Stimulated activated CD8-positive, alpha-beta memory T cell treated with anti-CD3 and anti-CD28 coated beads, Interleukin-7, amount 100 ng/mL, for 1 hour (primary cell): ENCODE measurements around the gene SLC34A2.
"Not testable (repeated sequence)": the region's sequence is repeated elsewhere in the genome, so short reads cannot be mapped to it uniquely, and the experiment has no call there.

Experiments
- DNase-seq, 2 donors: peaks; one replicate each; pipeline ENCODE4 v3.0.0-alpha.2; 2020; ENCODE audit warnings: low read depth in 2 of 2

Gene SLC34A2, protein sequence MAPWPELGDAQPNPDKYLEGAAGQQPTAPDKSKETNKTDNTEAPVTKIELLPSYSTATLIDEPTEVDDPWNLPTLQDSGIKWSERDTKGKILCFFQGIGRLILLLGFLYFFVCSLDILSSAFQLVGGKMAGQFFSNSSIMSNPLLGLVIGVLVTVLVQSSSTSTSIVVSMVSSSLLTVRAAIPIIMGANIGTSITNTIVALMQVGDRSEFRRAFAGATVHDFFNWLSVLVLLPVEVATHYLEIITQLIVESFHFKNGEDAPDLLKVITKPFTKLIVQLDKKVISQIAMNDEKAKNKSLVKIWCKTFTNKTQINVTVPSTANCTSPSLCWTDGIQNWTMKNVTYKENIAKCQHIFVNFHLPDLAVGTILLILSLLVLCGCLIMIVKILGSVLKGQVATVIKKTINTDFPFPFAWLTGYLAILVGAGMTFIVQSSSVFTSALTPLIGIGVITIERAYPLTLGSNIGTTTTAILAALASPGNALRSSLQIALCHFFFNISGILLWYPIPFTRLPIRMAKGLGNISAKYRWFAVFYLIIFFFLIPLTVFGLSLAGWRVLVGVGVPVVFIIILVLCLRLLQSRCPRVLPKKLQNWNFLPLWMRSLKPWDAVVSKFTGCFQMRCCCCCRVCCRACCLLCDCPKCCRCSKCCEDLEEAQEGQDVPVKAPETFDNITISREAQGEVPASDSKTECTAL

DNA sequence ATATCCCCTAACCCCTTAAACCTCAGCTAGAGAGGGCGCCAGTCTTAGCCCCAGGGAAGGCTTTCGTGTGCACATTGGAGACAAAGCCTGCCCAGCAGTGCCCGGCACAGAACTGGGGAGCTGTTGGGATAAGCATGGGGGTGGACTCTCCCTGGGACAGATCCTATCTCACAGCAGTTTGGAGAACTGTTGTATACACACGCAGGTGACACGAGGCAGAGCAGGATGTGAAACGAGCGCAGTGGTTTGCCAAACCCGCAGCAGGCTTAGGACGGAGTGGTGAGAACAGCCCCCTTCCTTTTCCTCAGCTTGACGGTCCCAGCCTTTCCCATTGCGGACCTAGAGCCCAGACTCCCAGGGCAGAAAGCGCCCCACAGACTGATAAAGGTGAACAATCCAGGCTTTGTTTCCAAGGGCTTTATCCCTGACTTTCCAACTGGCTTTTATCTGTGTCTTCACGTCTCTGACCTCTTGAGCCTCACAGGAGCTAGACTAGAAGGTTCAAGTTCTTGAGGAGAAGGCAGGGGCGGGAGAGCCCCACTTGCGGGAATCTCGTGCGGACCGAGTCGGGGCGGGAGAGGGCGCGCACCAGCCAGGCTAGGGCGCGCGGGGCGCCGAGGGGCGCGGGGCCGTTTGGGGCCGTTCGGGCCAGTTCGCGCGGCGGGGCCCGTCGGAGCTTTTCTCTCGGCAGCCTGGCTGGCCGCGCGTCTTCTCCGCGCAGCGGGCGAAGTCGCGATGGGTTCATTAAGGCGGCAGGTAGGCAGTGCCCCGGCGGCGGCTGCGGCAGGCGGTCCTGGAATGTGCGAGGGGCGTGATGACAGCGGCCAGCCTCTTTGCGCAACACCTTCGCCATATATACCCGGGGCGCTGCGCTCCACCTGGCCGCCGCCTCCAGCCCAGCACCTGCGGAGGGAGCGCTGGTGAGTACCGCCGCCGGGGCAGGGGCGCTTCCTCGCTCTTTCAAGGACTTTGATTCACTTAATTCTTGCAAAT is at the start of gene SLC34A2:
Gene SLC34A2 (plus strand): TSS at position 881 of the 993 bp plus-strand sequence. CDS start 6,650 bp downstream, outside the sequence.
- DNase-seq = no peak

DNA sequence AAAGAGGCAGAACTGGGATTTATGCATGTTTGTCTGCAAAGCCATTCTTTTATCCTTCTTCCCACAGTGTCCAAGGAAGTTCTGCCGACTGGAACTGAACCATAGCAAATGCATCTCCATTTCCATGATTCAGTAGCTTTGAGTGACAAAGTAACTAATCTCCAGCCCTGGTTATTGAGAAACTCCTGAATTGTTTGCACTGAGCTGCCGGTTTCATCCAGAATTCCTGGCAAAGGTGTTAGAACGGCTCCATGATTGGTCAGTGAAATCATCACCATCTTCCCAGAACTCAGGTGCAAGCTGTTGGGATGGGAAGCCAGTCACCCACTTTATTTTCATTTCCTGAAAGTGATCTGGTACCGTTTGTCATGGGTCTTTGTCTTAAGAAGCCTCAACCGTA is 47.0 kb upstream of the SLC34A2 start:
- DNase-seq = no peak

DNA sequence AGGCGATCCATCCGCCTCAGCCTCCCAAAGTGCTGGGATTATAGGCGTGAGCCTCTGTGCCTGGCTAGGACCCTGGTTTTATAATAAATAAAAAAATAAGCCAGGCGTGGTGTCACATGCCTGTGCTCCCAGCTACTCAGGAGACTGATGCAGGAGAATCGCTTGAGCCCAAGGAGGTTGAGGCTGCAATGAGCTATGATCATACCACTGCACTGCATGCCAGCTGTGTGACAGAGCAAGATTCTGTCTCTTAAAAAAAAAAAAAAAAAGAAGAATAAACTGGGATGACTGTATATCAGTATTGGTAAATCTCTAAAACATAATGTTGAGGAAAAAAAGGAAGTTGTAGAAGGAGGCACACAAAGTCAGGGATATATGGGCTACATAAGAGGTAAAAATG is 45.7 kb upstream of the SLC34A2 start:
- DNase-seq = no peak

DNA sequence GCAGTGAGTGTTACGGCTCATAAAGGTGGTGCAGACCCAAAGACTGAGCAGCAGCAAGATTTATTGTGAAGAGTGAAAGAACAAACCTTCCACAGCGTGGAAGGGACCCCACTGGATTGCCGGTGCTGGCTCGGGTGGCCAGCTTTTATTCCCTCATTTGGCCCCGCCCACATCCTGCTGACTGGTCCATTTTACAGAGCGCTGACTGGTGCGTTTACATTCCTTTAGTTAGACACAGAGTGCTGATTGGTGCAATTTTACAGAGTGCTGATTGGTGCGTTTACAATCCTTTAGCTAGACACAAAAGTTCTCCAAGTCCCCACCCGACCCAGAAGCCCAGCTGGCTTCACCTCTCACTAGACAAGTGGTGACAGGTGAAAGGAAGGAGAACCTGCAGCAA is 42.0 kb upstream of the SLC34A2 start:
- not testable (repeated sequence) for DNase-seq

DNA sequence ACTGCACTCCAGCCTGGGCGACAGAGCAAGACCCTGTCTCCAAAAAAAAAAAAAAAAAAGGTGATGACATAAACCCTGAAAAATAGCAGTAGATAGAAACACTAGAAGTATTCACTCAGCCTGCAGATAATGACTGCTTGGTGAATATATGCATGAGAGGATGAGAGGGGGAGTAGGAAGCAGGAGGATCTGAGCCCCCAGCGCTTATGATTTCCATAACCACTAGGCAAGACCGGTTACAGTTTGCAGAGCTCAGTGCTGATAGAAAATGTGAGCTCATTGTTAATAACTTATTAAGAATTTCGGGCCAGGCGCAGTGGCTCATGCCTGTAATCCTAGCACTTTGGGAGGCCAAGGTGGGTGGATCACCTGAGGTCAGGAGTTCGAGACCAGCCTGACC is 40.8 kb upstream of the SLC34A2 start:
- DNase-seq = no peak

DNA sequence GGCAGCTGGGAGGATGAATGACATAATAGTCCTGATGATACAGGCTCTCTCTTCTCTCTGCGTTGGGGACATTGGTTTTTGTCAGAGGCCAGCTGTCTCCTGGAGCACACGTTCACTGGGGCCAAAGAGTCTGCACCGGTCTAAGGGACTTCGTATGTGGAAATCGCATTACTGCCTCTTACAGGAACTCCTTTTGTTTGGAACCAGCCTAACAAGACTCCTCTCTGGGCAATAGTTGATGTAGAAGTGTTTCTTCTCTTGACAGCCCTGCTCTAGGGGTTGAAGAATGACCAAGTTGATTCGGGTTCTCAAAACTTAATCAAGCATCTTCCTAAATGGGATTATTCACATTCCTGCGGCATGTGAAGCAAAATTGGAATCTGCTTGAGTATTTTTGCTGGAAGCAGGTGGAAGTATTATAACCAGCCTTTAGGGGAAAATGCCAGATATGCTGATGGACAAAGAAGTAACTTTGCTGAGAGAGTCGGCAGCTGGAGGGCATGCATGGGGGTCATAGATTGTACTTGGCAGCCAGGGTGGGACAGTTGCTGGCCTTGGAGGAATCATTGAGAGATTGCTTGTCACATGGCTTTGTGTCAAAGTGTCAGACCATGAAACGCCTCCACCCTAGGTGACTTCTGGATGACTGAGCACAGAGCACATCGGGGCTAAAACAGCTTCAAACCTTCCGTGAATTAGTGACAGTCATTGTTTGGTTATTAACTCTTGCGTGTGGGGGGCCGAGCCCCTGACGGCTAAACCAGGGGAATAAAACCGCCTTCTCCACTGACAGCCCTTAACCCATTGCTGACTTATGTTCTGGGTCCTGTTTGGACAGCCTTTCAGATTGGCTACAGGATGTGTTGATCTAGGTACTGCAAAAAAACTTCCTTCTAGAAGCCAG is 34.4 kb upstream of the SLC34A2 start:
- no peak for DNase-seq

DNA sequence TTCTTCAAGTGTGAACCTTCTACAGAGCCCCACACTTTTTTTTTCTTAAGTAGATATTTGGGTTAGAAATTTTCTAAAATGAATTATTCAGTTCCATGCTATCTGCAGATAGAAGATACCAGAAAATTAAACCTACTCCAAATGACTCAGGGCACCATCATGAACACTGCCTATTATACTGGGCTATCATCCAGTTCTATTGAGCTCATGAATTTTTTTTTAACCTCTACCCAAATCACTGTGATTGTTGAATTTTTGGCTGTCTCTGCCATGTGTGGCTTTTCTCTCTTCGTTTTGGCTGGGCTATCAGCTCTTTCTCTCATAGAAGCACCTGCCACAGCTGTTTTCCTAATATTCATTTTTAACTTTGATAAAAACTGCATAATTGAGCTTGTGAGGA is 31.0 kb upstream of the SLC34A2 start:
- no peak for DNase-seq

DNA sequence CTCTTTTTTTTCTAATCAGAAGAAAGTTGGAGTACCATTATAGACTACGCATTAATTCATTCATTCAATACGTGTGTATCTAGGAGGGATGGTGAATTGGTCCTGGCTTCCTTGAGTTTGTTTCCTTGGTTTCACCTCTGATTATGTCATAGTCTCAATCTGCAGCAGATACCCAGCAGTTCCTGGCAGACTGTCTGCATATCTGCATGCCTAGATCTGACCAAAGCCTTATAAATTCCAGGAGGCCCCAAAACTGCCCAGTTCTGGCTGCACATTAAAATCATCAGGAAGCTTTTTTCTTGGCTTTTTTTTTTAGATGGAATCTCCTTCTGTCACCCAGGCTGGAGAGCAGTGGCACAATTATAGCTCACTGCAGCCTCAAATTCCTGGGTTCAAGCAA is 27.2 kb upstream of the SLC34A2 start:
- no peak for DNase-seq

DNA sequence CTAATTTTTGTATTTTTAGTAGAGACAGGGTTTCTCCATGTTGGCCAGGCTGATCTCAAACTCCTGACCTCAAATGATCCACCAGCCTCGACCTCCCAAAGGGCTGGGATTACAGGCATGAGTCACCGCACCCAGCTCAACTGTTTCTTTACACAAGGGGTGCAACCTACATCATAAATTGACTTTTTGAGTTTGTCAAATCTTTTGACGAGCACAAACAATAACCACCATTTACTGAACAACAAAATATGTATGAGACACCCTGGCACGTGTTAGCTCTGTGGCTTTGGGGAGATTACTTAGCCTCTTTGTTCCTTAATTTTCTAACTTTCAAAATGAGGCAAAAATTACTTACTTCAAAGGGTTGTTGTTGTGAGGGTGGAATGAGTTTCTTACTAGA is 23.5 kb upstream of the SLC34A2 start:
- no peak for DNase-seq

DNA sequence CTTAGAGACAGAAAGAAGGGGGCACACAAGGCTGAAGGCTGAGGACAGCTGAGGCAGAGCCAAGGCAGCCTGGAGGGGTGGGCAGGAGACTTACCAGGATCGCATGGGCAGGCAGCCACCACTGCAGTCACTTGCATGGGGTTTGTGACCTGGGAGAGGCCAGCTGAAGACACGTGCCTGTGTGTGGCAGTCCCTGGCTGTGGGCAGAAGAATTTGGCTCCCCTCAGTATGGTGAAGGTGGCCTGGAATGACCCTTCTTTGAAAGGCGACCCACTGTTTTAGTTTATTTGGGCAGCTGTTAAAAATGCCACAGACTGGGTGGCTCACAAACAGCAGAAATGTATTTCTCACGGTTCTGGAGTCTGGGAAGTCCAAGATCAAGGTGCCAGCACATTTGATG is 22.1 kb upstream of the SLC34A2 start:
- DNase-seq = no peak

DNA sequence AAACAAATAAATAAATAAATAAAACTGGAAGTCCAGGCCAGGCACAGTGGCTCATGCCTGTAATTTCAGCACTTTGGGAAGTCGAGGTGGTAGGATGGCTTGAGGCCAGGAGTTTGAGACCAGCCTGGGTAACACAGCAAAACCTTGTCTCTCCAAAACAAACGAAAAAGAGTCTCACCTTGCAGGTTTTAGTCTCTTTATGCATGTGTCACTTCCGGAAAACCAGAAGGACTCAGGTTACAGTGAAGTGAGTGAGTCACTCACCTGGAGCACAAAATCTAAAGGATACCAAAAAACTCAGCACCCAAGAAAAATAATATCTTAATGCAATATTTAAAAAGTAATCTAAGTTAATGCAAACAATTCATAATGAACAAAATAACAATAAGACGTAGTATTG is 20.1 kb upstream of the SLC34A2 start:
- no peak for DNase-seq

DNA sequence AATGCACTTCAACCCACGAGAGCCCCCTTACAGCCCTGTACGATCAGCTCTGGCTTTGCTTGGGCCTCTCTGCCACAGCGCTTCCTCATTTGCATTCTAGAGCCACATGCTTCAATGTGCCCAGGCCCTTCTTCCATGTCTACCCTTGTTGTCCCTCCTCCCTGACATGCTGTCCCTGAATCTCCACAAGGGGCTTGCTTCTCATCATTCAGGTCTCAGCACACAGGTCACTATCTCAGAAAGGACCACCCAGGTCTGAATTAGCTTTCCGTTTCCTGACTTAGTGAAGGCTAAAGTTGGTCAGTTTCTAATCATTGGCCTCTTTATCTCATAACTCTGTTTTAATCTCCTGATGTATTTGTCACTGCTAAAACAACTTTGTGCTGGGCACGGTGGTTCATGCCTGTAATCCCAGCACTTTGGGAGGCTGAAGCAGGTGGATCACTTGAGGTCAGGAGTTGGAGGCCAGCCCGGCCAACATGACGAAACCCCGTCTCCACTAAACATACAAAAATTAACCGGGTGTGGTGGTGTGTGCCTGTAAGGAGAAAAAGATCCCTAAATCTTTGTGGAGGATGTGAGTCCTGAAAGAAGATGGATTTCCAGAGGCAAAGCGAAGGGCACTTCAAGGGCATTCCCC is 17.9 kb upstream of the SLC34A2 start:
- DNase-seq = no peak

DNA sequence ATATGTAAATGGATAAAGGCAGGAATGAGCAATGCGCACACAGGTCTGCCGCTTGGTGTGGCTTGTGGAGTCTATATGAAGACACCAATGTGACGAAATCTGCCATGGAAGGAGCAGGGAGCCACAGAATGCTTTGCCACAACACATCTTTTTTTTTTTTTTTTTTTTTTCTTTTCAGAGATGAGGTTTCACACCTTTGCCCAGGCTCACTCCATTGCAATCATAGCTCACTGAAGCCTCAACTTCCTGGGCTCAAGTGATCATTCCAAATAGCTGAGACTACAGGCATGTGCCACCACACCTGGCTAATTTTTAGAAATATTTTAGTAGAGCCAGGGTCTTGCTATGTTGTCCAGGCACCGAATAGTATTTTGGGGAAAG is 17.4 kb upstream of the SLC34A2 start:
- no peak for DNase-seq

DNA sequence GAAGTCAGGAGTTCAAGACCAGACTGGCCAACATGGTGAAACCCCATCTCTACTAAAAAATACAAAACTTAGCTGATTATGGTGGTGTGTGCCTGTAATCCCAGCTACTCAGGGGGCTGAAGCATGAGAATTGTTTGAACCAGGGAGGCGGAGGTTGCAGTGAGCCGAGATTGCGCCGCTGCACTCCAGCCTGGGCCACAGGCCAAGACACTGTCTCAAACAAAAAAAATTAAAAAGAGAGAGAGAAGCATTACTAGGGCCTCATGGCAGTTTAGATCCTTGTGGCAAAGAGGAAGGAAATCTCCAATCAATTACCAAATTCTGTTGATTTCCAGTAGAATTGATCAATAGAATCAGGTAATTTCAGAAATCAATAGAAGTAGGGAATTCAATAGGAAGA is 16.8 kb upstream of the SLC34A2 start:
- no peak for DNase-seq

DNA sequence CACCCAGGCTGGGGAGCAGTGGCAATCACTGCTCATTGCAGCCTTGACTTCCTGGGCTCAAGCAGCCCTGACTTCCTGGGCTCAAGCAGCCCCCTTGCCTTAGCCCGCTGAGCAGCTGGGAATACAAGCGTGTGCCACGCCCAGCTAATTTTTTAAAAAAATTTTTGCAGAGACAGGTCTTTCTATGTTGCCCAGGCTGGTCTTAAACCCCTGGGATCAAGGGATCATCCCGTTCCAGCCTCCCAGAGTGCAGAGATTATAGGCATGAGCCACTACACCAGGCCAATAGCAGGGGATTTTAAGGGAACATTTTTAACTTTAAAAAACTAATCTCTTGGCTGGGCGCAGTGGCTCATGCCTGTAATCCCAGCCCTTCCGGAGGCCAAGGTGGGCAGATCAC is 5.3 kb upstream of the SLC34A2 start:
- DNase-seq = no peak

DNA sequence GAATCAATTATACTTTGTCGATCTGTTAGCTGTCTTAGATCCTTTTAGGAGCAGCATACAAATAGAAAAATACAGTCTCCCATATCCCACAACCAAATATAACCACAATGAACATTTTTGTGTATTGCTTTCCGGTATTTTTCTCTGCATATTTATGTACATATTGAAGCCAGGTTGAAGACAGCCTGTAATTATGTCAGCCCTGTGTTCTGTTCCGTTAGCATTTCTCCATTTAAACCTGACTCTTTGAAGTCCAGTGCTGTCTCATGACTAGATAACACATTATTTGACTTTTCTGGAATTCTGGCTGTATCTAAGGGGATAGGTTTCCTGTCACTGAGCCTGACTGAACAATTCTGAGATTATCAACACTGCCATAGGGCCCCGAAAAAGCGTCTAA is 4.0 kb upstream of the SLC34A2 start:
- DNase-seq = no peak

DNA sequence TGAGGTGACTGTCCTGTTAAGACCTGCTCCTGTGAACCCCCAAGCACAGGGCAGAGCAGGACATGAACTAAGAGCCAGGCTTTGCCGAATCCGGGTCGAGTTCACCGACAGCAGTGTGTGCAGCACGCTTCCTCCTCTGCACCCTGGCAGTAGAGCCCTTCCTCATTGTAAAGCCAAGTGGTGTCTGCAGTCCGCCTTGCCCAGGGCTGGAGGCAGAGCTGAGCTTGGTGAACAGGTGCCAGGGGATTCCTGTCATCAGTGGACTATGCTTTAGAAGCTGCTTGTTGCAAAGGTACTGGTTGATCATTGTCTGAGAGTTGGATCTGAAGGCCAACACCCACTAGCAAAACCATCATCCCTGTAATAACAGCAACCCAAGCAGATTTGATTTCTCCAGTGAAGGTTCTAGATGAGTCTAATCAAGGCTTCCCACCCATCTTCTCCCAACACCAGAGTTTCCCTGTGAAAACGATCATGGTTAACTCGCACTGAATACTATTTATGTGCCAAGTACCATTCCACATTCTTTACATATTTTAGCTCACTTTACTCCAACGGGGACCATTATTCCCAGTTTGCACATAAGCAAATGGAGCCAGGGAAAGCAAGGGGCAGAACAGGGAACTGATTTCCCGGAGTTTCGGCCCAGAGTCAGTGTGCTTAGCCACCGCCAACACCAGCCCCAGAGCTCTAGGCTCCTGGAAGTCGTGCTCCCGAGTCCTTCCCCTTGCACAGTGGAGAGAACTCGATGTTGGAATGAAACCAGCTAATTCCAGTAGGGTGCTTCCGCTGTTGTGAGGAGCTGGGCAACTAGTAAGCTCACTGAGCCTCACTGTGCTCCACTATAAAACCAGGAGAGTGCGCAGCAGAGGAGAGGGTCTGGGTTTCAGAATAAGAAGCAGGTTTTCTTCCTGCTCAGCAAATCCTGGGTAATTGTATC is 1.4 kb upstream of the SLC34A2 start:
- DNase-seq = no peak

DNA sequence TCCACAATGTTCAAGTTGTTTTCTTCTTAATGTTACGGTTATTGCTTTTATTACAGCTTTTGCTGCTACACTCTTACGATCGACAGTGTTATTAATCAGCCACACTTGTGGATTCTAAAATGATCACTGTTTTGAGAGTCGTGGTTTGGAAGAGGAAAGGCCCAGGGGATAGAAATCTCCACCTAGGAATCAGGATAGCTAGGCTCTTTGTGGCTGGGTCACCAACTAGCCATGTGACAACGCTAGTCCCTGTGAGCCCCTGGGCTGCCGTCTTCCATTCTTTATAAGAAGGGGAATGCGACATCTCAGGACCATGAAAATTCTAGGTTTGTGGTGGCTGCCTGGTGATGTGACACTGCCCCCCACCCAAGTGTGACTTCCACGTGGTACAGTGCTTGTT is 380 bp downstream of the SLC34A2 start:
- DNase-seq = no peak

DNA sequence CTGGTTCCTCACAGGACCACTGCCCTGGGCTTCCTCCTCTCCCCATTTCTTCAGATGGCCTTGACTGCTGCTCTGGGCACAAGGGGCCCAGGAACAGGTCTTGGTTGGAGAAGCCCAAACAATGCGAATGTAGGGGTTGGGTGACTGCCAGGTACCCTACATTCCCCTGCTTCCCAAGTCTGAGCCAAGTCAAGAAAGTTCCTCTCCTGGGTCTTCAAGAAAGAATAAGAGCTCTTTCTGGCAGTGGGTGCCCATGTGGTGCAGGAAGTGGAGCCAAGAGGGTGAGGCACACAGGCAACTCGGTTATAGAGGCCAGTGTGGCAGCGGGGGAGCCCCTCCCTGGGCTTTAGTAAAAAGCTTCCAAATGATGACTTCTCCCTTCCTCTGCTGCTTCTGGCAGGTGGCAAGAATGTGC is 2.7 kb downstream of the SLC34A2 start:
- DNase-seq = no peak

DNA sequence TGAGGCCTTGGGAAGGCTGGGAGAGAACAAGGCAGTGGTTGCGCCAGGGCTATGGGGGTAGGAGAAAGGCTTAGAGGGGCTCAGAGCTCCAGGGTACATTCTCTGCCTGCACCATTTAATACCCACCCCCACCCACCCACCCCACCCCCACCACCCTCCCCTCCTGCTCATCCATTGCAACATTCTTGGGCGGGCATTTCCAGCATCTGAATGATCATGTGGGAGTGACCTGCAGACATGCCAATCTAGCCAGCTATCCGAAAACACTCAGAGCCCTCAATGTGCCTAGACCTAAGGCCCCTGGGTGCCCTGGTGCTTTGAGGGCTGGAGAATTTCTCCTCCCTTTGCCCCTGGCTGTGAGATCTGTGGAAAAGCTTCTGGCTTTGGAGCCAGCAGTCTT is 3.1 kb downstream of the SLC34A2 start:
- DNase-seq = no peak
